ENCODE measurements around the gene TRABD2B.

The TRABD2B gene

GRCh38 chr1:47914218-47914938 is 82.8 kb downstream of the TRABD2B start:
- no peaks in the 10 kb centered on the region for H3K36me3 ChIP-seq (ENCODE audit: control insufficient read depth, insufficient read depth, low read length, severe bottlenecking)

GRCh38 chr1:47913225-47913823 is 83.9 kb downstream of the TRABD2B start:
- DNase-seq (ENCODE audit: low read depth), result no peak
- Histone ChIP-seq H3K4me1 (ENCODE audit: control insufficient read depth, insufficient read depth, low read length) (no peaks in the 10 kb centered on the region), H3K9me3 (ENCODE audit: control insufficient read depth, low read length) (no peaks in the 10 kb centered on the region), H3K27me3 (replicated peaks; ENCODE audit: control insufficient read depth, insufficient read depth, low read length) (no peaks in the 10 kb centered on the region), H3K9ac (ENCODE audit: low read length) (no peak overlapping the region), H3K4me3 (ENCODE audit: low read length) (no peak overlapping the region), H3K36me3 (ENCODE audit: control insufficient read depth, insufficient read depth, low read length, severe bottlenecking) (no peaks in the 10 kb centered on the region)

More at GRCh38 chr1:47914218-47914938, 82.8 kb downstream of the TRABD2B start:
- no peaks in the 10 kb centered on the region for H3K4me1 ChIP-seq (ENCODE audit: control insufficient read depth, insufficient read depth, low read length)
- H3K9me3 ChIP-seq (ENCODE audit: control insufficient read depth, low read length), result no peaks in the 10 kb centered on the region
- DNase-seq (ENCODE audit: low read depth), result no peak
- H3K9ac ChIP-seq (ENCODE audit: low read length), result no peak overlapping the region
- no peak overlapping the region for H3K4me3 ChIP-seq (ENCODE audit: low read length)
- H3K27me3 ChIP-seq (replicated peaks; ENCODE audit: control insufficient read depth, insufficient read depth, low read length), result no peaks in the 10 kb centered on the region

- H3K9me3 ChIP-seq (ENCODE audit: control insufficient read depth, low read length), result no peaks in the 10 kb centered on the region
- H3K36me3 ChIP-seq (ENCODE audit: control insufficient read depth, insufficient read depth, low read length, severe bottlenecking), result no peaks in the 10 kb centered on the region
- H3K4me3 ChIP-seq (ENCODE audit: low read length), result no peak overlapping the region
- no peaks in the 10 kb centered on the region for H3K4me1 ChIP-seq (ENCODE audit: control insufficient read depth, insufficient read depth, low read length)
- DNase-seq (ENCODE audit: low read depth), result no peak
- H3K27me3 ChIP-seq (replicated peaks; ENCODE audit: control insufficient read depth, insufficient read depth, low read length), result no peaks in the 10 kb centered on the region
- no peak overlapping the region for H3K9ac ChIP-seq (ENCODE audit: low read length)
Measured at GRCh38 chr1:47912756-47913155, 84.4 kb downstream of the TRABD2B start.

GRCh38 chr1:47911892-47912291 is 85.3 kb downstream of the TRABD2B start:
- DNase-seq (ENCODE audit: low read depth), result no peak
- no peaks in the 10 kb centered on the region for H3K36me3 ChIP-seq (ENCODE audit: control insufficient read depth, insufficient read depth, low read length, severe bottlenecking)
- no peak overlapping the region for H3K4me3 ChIP-seq (ENCODE audit: low read length)
- no peaks in the 10 kb centered on the region for H3K9me3 ChIP-seq (ENCODE audit: control insufficient read depth, low read length)
- no peaks in the 10 kb centered on the region for H3K27me3 ChIP-seq (replicated peaks; ENCODE audit: control insufficient read depth, insufficient read depth, low read length)
- H3K9ac ChIP-seq (ENCODE audit: low read length), result no peak overlapping the region
- no peaks in the 10 kb centered on the region for H3K4me1 ChIP-seq (ENCODE audit: control insufficient read depth, insufficient read depth, low read length)

- H3K4me1 ChIP-seq (ENCODE audit: control insufficient read depth, insufficient read depth, low read length), result no peaks in the 10 kb centered on the region
- no peaks in the 10 kb centered on the region for H3K36me3 ChIP-seq (ENCODE audit: control insufficient read depth, insufficient read depth, low read length, severe bottlenecking)
- no peaks in the 10 kb centered on the region for H3K9me3 ChIP-seq (ENCODE audit: control insufficient read depth, low read length)
- no peaks in the 10 kb centered on the region for H3K27me3 ChIP-seq (replicated peaks; ENCODE audit: control insufficient read depth, insufficient read depth, low read length)
- no peak overlapping the region for H3K4me3 ChIP-seq (ENCODE audit: low read length)
- no peak overlapping the region for H3K9ac ChIP-seq (ENCODE audit: low read length)
- DNase-seq (ENCODE audit: low read depth), result no peak
Measured at GRCh38 chr1:47911424-47911823, 85.8 kb downstream of the TRABD2B start.

- Histone ChIP-seq H3K9me3 (ENCODE audit: control insufficient read depth, low read length) (no peaks in the 10 kb centered on the region), H3K27me3 (replicated peaks; ENCODE audit: control insufficient read depth, insufficient read depth, low read length) (no peaks in the 10 kb centered on the region), H3K9ac (ENCODE audit: low read length) (no peak overlapping the region), H3K36me3 (ENCODE audit: control insufficient read depth, insufficient read depth, low read length, severe bottlenecking) (no peaks in the 10 kb centered on the region), H3K4me1 (ENCODE audit: control insufficient read depth, insufficient read depth, low read length) (peaks cover 7% of the 10 kb centered on the region), H3K4me3 (ENCODE audit: low read length) (no peak overlapping the region)
- DNase-seq (ENCODE audit: low read depth), result no peak
Measured at GRCh38 chr1:47908258-47908657, 88.9 kb downstream of the TRABD2B start.

- H3K4me3 ChIP-seq (ENCODE audit: low read length), result no peak overlapping the region
- no peak for DNase-seq (ENCODE audit: low read depth)
- H3K9ac ChIP-seq (ENCODE audit: low read length), result no peak overlapping the region
- no peaks in the 10 kb centered on the region for H3K36me3 ChIP-seq (ENCODE audit: control insufficient read depth, insufficient read depth, low read length, severe bottlenecking)
- H3K4me1 ChIP-seq (ENCODE audit: control insufficient read depth, insufficient read depth, low read length), result peaks cover 7% of the 10 kb centered on the region
- H3K27me3 ChIP-seq (replicated peaks; ENCODE audit: control insufficient read depth, insufficient read depth, low read length), result peaks cover 2% of the 10 kb centered on the region
- no peaks in the 10 kb centered on the region for H3K9me3 ChIP-seq (ENCODE audit: control insufficient read depth, low read length)
Measured at GRCh38 chr1:47907177-47907528, 90.0 kb downstream of the TRABD2B start.

- Histone ChIP-seq H3K27me3 (replicated peaks; ENCODE audit: control insufficient read depth, insufficient read depth, low read length) (peaks cover 7% of the 10 kb centered on the region), H3K4me1 (ENCODE audit: control insufficient read depth, insufficient read depth, low read length) (peaks cover 7% of the 10 kb centered on the region), H3K9me3 (ENCODE audit: control insufficient read depth, low read length) (no peaks in the 10 kb centered on the region), H3K36me3 (ENCODE audit: control insufficient read depth, insufficient read depth, low read length, severe bottlenecking) (no peaks in the 10 kb centered on the region), H3K4me3 (ENCODE audit: low read length) (no peak overlapping the region), H3K9ac (ENCODE audit: low read length) (no peak overlapping the region)
- no peak for DNase-seq (ENCODE audit: low read depth)
Measured at GRCh38 chr1:47906527-47907176, 90.5 kb downstream of the TRABD2B start.

GRCh38 chr1:47906009-47906432 is 91.2 kb downstream of the TRABD2B start:
- DNase-seq (ENCODE audit: low read depth), result peak; percentile 10
- no peak overlapping the region for H3K9ac ChIP-seq (ENCODE audit: low read length)

GRCh38 chr1:47903723-47904122 is 93.5 kb downstream of the TRABD2B start:
- H3K36me3 ChIP-seq (ENCODE audit: control insufficient read depth, insufficient read depth, low read length, severe bottlenecking), result no peaks in the 10 kb centered on the region
- H3K9ac ChIP-seq (ENCODE audit: low read length), result no peak overlapping the region
- H3K4me1 ChIP-seq (ENCODE audit: control insufficient read depth, insufficient read depth, low read length), result peaks cover 7% of the 10 kb centered on the region
- no peak overlapping the region for H3K4me3 ChIP-seq (ENCODE audit: low read length)
- no peaks in the 10 kb centered on the region for H3K9me3 ChIP-seq (ENCODE audit: control insufficient read depth, low read length)
- peaks cover 7% of the 10 kb centered on the region for H3K27me3 ChIP-seq (replicated peaks; ENCODE audit: control insufficient read depth, insufficient read depth, low read length)
- DNase-seq (ENCODE audit: low read depth), result no peak

More at GRCh38 chr1:47906009-47906432, 91.2 kb downstream of the TRABD2B start:
- Histone ChIP-seq H3K36me3 (ENCODE audit: control insufficient read depth, insufficient read depth, low read length, severe bottlenecking) (no peaks in the 10 kb centered on the region), H3K27me3 (replicated peaks; ENCODE audit: control insufficient read depth, insufficient read depth, low read length) (peaks cover 7% of the 10 kb centered on the region), H3K4me1 (ENCODE audit: control insufficient read depth, insufficient read depth, low read length) (peaks cover 7% of the 10 kb centered on the region), H3K9me3 (ENCODE audit: control insufficient read depth, low read length) (no peaks in the 10 kb centered on the region), H3K4me3 (ENCODE audit: low read length) (no peak overlapping the region)

GRCh38 chr1:47901001-47901575 is 96.1 kb downstream of the TRABD2B start:
- Histone ChIP-seq H3K9ac (ENCODE audit: low read length) (no peak overlapping the region), H3K9me3 (ENCODE audit: control insufficient read depth, low read length) (no peaks in the 10 kb centered on the region), H3K36me3 (ENCODE audit: control insufficient read depth, insufficient read depth, low read length, severe bottlenecking) (no peaks in the 10 kb centered on the region), H3K4me1 (ENCODE audit: control insufficient read depth, insufficient read depth, low read length) (peaks cover 6% of the 10 kb centered on the region), H3K4me3 (ENCODE audit: low read length) (no peak overlapping the region), H3K27me3 (replicated peaks; ENCODE audit: control insufficient read depth, insufficient read depth, low read length) (peaks cover 7% of the 10 kb centered on the region)
- no peak for DNase-seq (ENCODE audit: low read depth)

Measured in adipocyte (in vitro differentiated cells).